Gastrocnemius medialis (tissue), 4 donors: ENCODE results near the gene C19orf25. TPM values are rescaled to one million over a fixed set of nuclear protein-coding genes. Genes with fewer than 3 reads are reported as not detected.

Source experiments
- ATAC-seq, 2 donors: fragments of 150-250 bp; one replicate each; pipeline ENCODE4 v1.9.1; 2016
- DNase-seq, 2 donors: peaks; one replicate each; pipeline ENCODE4 v3.0.0-alpha.2; 2019
- H3K27ac ChIP-seq, 4 donors: fragments of 200-600 bp; sonication (generic); 1 replicate in 1 of 4; 2 replicates in 3 of 4; pipeline ENCODE4 v1.5.1; 2016 to 2018; ENCODE audit warnings: mild to moderate bottlenecking in 2 of 4, moderate library complexity in 1 of 4
- H3K27me3 ChIP-seq, 3 donors: fragments of 200-600 bp; sonication (generic) in 2 of 3; 1 replicate in 1 of 3; 2 replicates in 2 of 3; pipeline versions ENCODE4 v1.5.1 to v1.6.0; 2016 to 2019; ENCODE audit warnings: mild to moderate bottlenecking in 1 of 3, moderate library complexity in 1 of 3
- H3K36me3 ChIP-seq, 2 donors: fragments of 200-600 bp; sonication (generic) in 1 of 2; one replicate each; pipeline ENCODE4 v1.5.1; 2017 to 2018
- H3K4me1 ChIP-seq, 2 donors: fragments of 200-600 bp; sonication (generic) in 1 of 2; one replicate each; pipeline ENCODE4 v1.5.1; 2016 to 2017; ENCODE audit warnings: mild to moderate bottlenecking in 2 of 2
- H3K4me3 ChIP-seq, 4 donors: fragments of 200-600 bp; sonication (generic) in 3 of 4; 1 replicate in 1 of 4; 2 replicates in 3 of 4; pipeline ENCODE4 v1.5.1; 2016 to 2019; ENCODE audit warnings: mild to moderate bottlenecking in 2 of 4
- H3K9me3 ChIP-seq, 3 donors: fragments of 200-600 bp; sonication (generic) in 2 of 3; 1 replicate in 1 of 3; 2 replicates in 2 of 3; pipeline ENCODE4 v1.5.1; 2016 to 2019
- CTCF ChIP-seq, 5 experiments: fragments of 450-650 bp in 3 of 5; fragments of 200-600 bp in 2 of 5; sonication (generic) in 2 of 5; IDR thresholded peaks in 4 of 5; conservative IDR thresholded peaks in 1 of 5; 1 replicate in 4 of 5; 2 replicates in 1 of 5; pipeline ENCODE4 v1.5.1; 2016 to 2019; ENCODE audit warnings: antibody characterized with exemption in 5 of 5, mild to moderate bottlenecking in 3 of 5, moderate library complexity in 3 of 5
- POLR2A ChIP-seq, 2 donors: fragments of 450-650 bp; IDR thresholded peaks; one replicate each; pipeline ENCODE4 v1.6.1; 2017; ENCODE audit warnings: antibody characterized with exemption in 2 of 2, mild to moderate bottlenecking in 2 of 2, moderate library complexity in 2 of 2
- in situ Hi-C, 4 donors: fragments of 200-750 bp; cut with MboI; loops; one replicate each; pipeline versions ENCODE4 v1.15.0 to v1.8.0; 2017; ENCODE audit warnings: low sequenced_read_pairs in 4 of 4
- intact Hi-C: fragments of 100-400 bp; cut with DNase I; formaldehyde crosslinking; loops from one replicate; pipeline ENCODE4 v1.15.1; 2023; ENCODE audit warnings: low total_unique reads
- total RNA-seq, 4 donors: library from RNA; depleted of rRNA; stranded (reverse); fragments of >200 nt; gene quantifications; one replicate each; pipeline versions ENCODE4 v1.1.0 to v1.2.3, GENCODE V29; 2016

Gene C19orf25
- total RNA-seq, 4 donors from 2014 or later = 18.7 to 25.7 (median 19.9) TPM

DNA sequence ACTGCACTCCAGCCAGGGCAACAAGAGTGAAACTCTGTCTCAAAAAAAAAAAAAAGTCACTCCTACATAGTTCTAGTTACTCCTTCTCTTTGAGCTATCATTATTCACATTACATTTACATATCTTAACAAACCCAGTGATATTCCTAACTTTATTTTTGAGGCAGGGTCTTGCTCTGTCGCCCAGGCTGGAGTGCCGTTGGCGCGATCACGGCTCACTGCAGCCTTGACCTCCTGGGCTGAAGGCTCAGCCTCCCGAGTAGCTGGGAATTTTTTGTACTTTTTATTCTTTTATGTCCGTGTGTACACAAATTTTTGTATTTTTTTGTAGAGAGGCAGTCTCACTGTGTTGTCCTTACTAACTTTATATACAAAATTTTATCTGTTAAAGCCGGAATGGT lies 41.4 kb downstream of the C19orf25 start:
- intact Hi-C loops (loop anchor here (1.0 to 2.0 kb wide), 3 partner anchors 19 to 42 kb away; partner anchors contain the start of genes C19orf25 and DAZAP1), in situ Hi-C loops (no loop called here)
- H3K36me3 ChIP-seq = peaks cover 2 to 57% of the 10 kb centered on the region in 2 donors
- peaks cover 14 to 29% of the 10 kb centered on the region in 2 donors for H3K4me1 ChIP-seq
- H3K9me3 ChIP-seq = no peaks in the 10 kb centered on the region
- DNase-seq (no peak), ATAC-seq (no peak)
- H3K4me3 ChIP-seq = peak overlapping the region in 3 of 4 donors; percentile 81 to 88 (median 87)
- H3K27me3 ChIP-seq = no peaks in the 10 kb centered on the region
- TF ChIP-seq POLR2A (IDR thresholded peaks at IDR 0.05) = no peak
- H3K27ac ChIP-seq = peak overlapping the region in 2 of 4 donors; percentile 86 to 87

DNA sequence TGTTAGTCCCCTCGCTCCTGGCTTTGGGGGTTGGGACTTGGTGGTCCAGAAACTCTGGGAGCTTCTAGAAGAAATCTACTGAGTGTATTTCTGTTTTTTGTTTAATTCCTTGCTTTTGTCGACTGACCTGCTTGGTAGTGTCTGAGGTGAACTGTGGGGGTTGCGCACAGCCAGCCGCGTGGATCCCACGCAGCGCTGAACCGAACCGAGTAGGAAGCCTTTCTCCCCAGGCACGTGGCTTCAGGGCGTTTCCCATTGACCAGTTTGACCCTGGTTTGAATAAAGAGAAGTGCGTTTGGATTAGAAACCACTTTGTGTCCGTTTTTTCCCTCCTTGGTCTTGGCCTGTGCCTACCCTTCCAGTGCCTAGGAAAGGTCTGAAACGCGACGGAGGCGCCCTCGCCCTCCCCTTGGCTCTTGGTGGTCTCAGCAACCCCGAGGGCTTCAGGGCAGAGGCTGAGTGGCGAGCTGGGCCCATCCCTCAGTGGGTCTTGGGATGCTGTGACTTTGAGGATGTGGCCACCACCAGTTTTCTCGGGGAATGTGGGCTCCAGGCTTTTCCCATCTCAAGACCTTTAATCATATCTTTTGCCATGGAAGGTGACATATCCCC lies 43.5 kb downstream of the C19orf25 start:
- TF ChIP-seq POLR2A (IDR thresholded peaks at IDR 0.05) = no peak
- TF ChIP-seq CTCF (IDR thresholded peaks at IDR 0.05 in 4 of 5, conservative IDR thresholded peaks at IDR 0.05 in 1 of 5) = no peak
- ATAC-seq (no peak), DNase-seq (no peak)
- Histone ChIP-seq H3K27ac (peak overlapping the region in 1 of 4 donors; percentile 21), H3K4me3 (no peak overlapping the region), H3K9me3 (no peaks in the 10 kb centered on the region), H3K27me3 (no peaks in the 10 kb centered on the region), H3K4me1 (peaks cover 14 to 29% of the 10 kb centered on the region in 2 donors), H3K36me3 (peaks cover 2 to 59% of the 10 kb centered on the region in 2 donors)
- intact Hi-C loops = no loop called here
- in situ Hi-C loops = no loop called here

DNA sequence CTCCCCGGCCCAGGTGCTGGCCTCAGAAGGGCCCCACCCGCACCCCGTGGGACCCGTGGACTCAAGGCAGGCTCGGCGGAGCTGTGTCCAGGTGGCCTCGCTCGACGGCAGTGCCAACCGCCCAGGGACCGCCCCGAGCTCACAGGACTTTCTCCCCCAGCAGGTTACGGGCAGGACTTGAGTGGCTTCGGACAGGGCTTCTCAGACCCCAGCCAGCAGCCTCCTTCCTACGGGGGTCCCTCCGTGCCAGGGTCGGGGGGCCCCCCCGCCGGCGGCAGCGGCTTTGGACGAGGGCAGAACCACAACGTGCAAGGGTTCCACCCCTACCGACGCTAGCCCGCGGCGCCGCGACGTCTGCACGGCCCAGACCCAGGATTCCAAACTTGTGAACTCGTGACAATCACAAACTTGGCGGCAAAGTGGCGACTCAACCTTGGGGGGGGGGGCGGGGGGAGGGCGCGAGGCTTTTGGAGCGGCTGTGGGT lies 44.4 kb downstream of the C19orf25 start:
- Histone ChIP-seq H3K9me3 (no peaks in the 10 kb centered on the region), H3K27ac (no peak overlapping the region), H3K36me3 (peaks cover 2 to 59% of the 10 kb centered on the region in 2 donors), H3K4me1 (peaks cover 13 to 24% of the 10 kb centered on the region in 2 donors), H3K27me3 (no peaks in the 10 kb centered on the region), H3K4me3 (no peak overlapping the region)
- in situ Hi-C loops (no loop called here), intact Hi-C loops (no loop called here)
- no peak for ATAC-seq
- TF ChIP-seq CTCF (IDR thresholded peaks at IDR 0.05 in 4 of 5, conservative IDR thresholded peaks at IDR 0.05 in 1 of 5) (no peak), POLR2A (IDR thresholded peaks at IDR 0.05) (no peak)
- DNase-seq = no peak

GRCh38 chr19:1434040-1434366 lies 45.0 kb downstream of the C19orf25 start:
- DNase-seq (no peak), ATAC-seq (no peak)
- Histone ChIP-seq H3K27ac (no peak overlapping the region), H3K36me3 (peaks cover 2 to 61% of the 10 kb centered on the region in 2 donors), H3K27me3 (no peaks in the 10 kb centered on the region), H3K9me3 (no peaks in the 10 kb centered on the region), H3K4me3 (no peak overlapping the region), H3K4me1 (peaks cover 7 to 18% of the 10 kb centered on the region in 2 donors)
- in situ Hi-C loops = no loop called here
- no peak for TF ChIP-seq CTCF (IDR thresholded peaks at IDR 0.05 in 4 of 5, conservative IDR thresholded peaks at IDR 0.05 in 1 of 5)
- no peak for TF ChIP-seq POLR2A (IDR thresholded peaks at IDR 0.05)
- intact Hi-C loops = no loop called here

DNA sequence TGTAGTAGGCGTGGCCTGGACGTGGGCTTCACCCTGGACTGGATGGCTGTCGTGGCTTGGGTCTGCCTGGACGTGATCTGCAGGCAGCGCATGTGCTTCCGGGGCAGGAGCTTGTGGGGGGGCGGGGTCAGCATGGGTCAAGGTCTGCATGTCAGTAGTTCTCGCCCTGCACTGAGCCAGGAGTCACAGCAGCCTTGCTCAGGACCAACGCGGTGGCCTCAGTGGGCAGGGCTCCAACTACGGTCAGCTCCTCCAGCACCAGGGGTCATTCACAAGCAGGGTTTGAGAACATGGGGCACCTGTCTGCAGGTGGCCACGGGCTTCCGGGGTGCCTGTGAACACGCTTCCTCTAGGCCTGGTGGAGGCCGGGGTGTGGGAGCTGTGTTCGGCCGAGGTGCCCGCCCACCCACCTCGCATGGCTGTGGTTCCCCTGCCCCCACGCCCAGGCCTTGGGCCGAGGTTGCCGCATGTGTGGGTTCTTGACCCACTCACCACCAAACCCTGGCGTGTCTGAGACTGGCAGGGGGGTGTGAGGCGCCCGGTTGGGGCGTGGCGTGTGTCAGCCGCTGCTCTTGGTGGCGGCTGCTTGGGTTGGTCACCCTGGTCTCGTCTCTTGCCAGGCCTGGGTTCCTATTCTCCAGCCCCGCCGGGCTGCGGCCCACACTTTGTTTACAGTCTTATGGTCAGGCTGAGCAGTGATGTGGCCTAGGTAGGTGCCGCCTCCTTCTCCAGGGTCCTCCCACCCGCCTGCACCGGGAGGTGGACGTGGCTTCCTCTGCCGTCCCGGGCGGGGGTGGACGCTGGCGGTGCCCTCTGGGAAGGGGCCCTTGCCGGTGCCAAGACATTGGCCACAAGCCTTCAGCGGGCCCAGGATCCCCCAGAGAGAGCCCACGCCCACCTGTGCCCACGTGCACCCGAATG lies 45.6 kb downstream of the C19orf25 start:
- H3K9me3 ChIP-seq = no peaks in the 10 kb centered on the region
- no peak overlapping the region for H3K4me3 ChIP-seq
- intact Hi-C loops (no loop called here), in situ Hi-C loops (no loop called here)
- H3K27me3 ChIP-seq = no peaks in the 10 kb centered on the region
- TF ChIP-seq CTCF (IDR thresholded peaks at IDR 0.05 in 4 of 5, conservative IDR thresholded peaks at IDR 0.05 in 1 of 5) = no peak
- TF ChIP-seq POLR2A (IDR thresholded peaks at IDR 0.05) = no peak
- peaks cover 5 to 17% of the 10 kb centered on the region in 2 donors for H3K4me1 ChIP-seq
- DNase-seq (no peak), ATAC-seq (no peak)
- H3K36me3 ChIP-seq = peaks cover 2 to 67% of the 10 kb centered on the region in 2 donors
- no peak overlapping the region for H3K27ac ChIP-seq
